GM18508 (cell line): ENCODE results near the gene NEMP1.
A peak's percentile ranks its signal among the peaks of the same experiment; 100 is the strongest.
"Not testable (repeated sequence)": the region's sequence is repeated elsewhere in the genome, so short reads cannot be mapped to it uniquely, and the experiment has no call there.

ENCODE experiments used
- ATAC-seq: cut with Tn5 transposase; IDR thresholded peaks from one replicate; pipeline ENCODE4 v1.9.1; 2021; ENCODE audit warnings: moderate number of reproducible peaks; ENCODE audit not compliant: insufficient read depth, unreplicated experiment

NEMP1 gene

DNA sequence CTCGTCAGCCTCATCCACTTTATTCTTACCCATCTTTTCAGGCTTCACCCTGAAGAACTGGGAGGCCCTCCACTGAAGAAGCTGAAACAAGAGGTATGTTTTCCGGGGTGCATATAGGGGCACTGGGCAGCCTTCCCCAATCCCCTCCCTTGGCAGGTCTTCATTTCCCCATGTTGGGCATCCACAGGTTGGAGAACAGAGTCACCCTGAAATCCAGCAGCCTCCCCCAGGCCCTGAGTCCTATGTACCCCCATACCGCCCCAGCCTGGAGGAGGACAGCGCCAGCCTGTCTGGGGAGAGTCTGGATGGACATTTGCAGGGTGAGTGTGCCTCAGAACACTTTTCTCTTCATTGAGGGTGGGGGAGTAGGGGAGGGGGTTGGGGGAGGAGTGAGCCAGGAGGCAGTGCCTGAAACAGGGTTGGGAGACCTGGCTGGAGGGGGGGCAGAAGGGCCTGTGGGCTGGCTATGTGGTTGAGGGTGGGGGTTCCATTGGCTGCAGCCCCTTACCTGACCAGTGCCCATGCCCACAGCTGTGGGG, 14.4 kb upstream of the NEMP1 start:
- no peak for ATAC-seq

DNA sequence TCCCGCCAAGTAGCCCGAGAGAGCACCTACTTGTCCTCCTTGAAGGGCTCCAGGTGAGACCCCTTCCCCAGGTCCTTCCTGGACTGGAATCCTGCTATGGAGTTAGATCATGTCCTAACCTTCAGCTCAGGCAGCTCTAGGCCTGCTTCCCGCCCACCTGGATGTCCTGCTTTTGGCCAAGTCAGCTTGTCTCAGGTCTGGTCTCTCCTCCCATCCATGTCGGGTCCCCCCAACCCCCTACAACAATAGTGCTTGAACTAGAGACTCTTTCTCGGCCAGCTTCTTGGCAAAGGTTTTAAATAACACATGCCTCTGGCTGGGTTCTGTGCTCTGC, 13.9 kb upstream of the NEMP1 start:
- no peak for ATAC-seq

- ATAC-seq: no peak
These were observed 13.3 kb upstream of the NEMP1 start for GRCh38 chr12:57091638-57092528.

GRCh38 chr12:57090924-57091637, 12.5 kb upstream of the NEMP1 start:
- ATAC-seq: no peak

GRCh38 chr12:57090490-57090889, 11.9 kb upstream of the NEMP1 start:
- no peak for ATAC-seq

DNA sequence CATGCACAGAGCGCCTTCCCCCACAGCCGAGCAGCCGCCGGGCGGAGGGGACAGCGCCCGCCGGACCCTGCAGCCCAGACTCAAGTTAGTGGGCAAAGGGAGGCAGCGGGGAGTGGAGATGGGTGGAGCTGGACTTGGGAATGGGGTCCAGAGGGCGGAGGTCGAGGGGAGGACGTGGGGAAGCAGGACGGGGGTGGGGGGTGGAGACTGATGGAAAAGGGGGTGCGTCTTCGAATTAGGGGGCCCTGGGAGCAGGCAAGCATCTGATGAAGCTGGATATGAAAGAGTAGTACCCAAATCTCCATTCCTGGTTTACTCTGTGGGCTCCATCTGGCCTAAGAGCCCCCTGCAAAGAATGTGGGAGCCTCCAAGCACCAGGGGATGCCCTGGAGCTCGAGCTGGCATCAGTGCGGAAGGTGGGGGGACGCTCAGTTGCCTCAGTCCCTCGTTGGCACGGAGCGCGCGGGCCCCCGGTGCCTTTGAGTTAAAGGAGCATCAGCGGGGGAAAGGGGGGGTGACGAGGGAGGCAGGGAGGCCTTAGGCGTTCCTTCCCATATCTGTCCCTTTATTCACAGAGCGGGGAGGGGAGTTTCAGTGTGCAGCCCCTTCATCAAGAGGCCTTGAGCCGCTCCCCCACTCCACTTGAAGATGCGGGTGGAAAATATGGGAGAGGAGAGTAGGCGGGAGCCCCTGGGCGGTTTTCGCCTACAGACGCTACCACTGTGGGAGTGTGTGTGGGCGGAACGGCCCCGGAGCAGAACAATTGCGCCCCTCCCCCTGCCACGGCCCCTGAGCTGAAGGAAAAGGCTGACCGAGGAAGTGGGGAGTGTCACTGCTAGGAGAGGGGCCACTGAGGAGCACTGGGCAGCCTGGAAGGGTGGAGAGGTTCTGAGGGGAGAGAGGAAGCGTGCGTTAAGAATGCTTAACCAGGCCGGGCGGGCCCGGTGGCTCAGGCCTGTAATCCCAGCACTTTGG, 11.0 kb upstream of the NEMP1 start:
- no peak for ATAC-seq

DNA sequence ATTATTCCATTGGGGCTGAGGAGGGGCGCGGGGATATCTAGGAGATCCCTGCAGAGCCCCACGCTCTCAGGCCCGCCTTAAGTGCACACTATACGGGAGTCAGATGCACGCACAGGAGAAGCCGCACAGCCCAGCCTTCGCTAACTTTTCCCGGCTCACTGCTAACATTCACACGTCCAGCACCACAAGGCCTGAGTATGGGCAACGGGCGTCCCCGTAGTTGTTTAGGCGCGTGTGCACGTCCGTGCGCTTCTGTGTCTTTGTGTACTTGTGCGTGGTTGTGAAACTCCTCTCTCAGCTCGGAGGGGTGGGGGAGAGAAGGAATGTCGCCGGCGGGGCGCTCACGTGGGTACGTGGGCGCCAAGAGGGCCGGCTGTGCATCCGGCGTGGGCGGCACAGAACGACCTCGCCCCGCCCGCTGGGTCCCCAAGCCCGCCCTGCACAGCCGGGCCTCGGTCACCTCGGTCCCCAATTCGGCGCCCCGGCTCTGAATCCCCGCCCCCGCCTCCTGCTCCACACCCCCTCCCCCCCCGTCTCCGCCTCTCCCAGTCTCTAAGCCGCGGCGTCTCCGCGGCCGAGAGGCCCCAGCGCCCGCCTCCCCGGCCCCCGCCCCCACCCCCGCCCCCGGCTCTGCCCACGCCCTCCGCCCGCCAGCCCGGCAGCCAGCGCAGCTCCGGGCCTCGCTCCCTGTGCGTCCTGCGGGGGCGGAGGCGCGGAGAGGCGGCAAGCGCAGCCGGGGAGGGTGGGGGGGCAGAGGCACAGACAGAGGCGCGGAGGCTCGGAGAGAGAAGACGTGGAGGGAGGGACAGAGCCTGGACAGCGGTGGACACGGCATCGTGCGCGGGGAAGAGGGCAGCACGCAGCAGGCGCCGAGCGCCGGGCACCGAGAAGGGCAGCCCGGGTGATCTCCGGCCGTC, 10.0 kb upstream of the NEMP1 start, which contains the start of gene NAB2:
Gene NAB2, plus strand, starts transcription at position 761 of the 917 bp plus-strand sequence. CDS start 158 bp downstream, outside the sequence.
- ATAC-seq: no peak

- ATAC-seq: no peak
These were observed 9.2 kb upstream of the NEMP1 start for GRCh38 chr12:57087691-57088353.

DNA sequence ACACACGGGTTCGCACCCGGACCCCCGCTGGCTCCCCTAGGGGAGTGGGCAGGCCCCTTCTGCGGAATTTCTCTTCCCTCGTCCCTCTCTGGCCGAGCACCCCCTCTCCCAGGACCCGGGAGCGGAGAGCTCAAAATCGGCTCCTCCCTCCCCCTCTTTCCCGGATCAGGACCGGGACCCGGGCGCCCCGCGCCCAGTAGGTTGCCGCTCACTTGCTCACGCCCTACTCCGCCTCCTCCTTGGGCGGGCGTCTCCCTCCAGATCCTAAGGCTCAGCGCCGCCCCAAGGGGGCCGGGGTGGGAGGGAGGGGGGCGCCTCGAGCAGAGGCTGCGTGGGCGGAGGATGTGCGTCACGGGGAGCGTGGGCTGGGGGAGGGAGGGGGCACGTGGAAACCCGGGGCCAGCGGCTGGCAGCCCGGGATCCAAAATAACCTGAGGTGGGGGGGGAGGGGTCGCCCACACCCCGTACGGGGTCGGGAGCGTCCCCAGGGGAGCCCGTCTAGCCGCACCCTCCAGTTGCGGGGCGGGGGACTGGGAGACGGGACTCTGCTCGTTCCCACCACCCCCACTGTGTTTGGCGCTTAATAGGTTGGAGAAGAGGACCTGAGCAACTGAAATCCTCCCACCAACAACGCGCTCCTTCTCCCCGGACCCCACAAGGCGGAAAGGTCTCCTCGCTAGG, 8.6 kb upstream of the NEMP1 start:
- no peak for ATAC-seq

GRCh38 chr12:57086493-57087009, 8.0 kb upstream of the NEMP1 start:
- ATAC-seq: no peak

- no peak for ATAC-seq
These were observed 7.5 kb upstream of the NEMP1 start for GRCh38 chr12:57085999-57086492.

GRCh38 chr12:57080855-57081254, 2.3 kb upstream of the NEMP1 start:
- ATAC-seq: no peak

DNA sequence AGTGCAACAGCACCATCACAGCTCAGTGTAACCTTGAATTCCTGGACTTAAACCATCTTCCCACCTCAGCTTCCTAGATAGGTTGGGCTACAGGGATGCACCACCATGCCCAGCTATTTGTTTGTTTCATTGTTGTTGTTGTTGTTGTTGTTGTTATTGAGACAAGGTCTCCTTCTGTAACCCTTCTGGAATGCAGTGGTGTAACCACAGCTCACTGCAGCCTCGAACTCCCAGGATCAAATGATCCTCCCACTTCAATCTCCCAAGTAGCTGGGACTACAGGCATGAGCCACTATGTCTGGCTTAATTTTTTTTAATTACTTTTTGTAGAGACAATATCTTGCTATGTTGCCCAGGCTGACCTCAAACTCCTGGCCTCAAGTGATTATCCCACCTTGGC, 1.2 kb upstream of the NEMP1 start:
- ATAC-seq: no peak

DNA sequence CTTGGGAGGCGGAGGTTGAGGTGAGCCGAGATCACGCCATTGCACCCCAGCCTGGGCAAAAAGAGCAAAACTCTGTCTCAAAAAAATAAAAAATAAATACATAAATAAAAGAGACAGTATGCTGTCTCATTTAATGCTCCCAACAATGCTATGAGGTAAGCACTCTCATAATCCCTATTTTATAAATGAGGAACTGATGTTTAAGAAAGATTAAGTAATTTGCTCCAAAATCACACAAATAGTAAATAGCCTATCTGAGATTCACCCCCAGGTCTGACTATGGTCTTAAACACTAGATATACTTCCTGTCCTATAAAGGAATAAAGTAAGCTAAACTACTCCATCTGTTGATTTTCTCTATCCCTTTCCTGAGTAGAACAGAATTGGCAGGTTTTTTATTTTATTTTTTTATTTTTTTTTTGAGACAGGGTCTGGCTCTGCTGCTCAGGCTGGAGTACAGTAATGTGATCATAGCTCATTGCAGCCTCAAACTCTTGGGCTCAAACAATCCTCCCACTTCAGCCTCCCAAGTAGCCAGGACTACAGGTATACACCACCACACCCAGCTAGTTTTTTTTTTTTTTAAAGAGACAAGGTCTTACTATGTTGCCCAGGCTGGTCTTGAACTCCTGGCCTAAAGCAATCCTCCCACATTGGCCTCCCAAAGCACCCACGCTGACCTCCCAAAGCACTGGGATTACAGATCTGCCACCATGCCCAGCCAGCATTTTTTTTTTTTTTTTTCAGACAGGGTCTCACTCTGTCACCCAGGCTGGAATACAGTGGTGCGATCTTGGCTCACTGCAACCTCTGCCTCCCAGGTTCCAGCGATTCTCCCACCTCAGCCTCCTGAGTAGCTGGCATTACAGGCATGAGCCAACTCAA, 4.8 kb downstream of the NEMP1 start:
- ATAC-seq: not testable (repeated sequence)

- ATAC-seq: no peak
These were observed 5.9 kb downstream of the NEMP1 start for GRCh38 chr12:57072661-57073060.

DNA sequence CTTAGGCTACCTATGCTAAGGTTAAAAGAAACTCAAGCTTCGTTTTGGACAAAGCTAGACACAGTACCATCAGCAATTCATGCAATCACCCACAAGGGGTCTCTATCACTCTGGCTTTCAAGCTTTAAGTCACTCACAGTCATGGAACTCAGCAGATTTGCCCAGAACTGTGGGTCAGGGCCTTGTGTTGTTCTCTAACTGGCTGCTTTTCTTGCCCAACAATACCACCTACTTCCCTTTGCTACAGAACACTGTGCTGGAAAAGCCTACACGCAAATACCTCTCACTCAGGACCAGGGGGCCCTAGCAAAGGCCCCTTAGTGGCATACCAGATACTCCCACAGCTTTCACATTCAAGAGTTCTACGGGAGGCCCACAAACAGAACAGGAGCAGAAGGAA, 9.1 kb downstream of the NEMP1 start:
- ATAC-seq: peak; percentile 77

- no peak for ATAC-seq
These were observed 12.3 kb downstream of the NEMP1 start for GRCh38 chr12:57066245-57066644.
